ENCODE data around the gene UVRAG. TPM values are rescaled to one million over a fixed set of nuclear protein-coding genes. Genes with fewer than 3 reads are reported as not detected.
"Not testable (repeated sequence)": the region's sequence is repeated elsewhere in the genome, so short reads cannot be mapped to it uniquely, and the experiment has no call there.

Gene UVRAG
- polyA plus RNA-seq, 1 donor, result 9.7 TPM

DNA sequence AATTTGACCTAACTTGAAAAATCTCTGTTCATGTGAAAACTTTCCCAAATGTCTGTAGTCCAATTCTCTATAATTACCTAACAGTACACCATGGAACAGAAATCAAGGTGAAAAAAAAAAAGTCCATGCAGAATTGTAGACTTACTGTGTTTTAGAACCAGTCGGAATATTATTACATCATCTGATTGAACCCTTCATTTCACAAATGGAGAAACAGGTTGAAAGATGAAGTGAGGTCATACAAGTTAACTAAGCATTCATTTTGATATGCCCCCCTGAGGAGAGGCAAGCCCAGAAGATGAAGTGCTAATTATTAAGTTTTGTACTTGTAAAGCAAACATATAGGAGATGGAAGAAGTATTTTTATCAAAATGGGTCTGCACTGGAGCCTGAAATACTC, 211.9 kb downstream of the UVRAG start:
- DNase-seq, result no peak

DNA sequence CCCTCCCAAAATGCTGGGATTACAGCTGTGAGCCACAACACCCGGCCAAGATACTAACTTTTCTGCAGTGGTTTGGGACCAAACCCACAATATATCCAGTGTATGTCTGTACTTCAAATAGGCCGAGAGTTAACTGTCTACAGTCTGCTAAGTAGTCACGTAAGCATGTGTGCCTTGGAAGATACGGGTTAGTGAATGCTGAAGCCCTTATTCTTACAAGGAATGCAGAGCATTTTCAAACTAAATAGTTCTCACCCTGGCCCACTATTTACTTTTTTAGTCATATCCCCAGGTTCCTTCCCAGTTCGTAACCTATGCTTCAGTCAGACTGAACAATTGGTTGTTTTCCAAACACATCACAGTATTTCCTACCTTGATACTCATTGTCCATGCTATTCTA, 215.3 kb downstream of the UVRAG start:
- DNase-seq, result no peak

DNA sequence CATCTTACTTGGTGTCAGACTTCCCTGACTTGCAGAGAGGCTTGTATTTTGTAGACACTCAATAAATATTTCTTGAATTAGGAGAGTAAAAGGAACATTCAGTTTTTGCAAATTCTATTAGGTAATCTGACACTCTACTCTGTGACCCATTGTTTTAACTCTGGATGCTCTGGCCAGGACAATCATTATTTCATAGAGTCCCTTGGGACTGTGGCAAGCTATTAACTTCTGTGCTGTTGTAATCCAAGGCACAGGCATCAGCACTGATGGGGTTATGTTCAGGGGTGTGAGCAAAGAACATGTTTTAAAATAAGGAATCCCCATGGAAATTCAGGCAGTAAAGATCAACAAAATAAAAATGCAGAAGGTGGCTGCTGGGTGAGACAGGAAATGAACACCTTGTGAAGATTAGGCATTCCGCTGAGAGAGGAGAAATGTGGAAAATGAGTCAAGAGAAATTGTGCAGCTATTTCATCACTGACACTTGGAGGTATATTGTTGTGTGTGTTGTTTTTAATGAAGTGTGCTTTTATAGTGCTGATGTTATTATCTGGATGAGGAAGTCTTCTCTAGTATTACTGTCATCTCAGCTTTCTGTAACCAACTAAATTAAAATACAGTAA, 216.1 kb downstream of the UVRAG start:
- no peak for DNase-seq

- DNase-seq, result no peak
Measured at GRCh38 chr11:76033699-76034098, 218.7 kb downstream of the UVRAG start.

DNA sequence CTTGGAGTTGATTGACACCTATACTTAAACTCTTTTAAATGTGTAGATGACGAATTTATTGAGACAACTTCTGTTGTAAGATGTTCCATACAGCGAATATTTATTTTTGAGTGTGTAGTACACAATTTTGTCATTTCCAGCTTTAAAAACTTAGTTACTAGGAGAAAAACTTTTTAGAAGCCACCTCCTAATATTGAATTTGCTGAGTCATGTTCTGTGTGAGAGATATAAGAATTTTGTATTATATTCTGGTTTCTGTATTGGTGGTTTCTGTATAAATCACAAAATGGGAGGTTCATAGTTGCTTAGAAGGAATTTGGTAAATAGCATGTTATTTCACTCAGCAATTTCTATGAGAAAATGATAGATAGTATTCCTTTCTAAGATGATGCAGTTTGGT, 220.0 kb downstream of the UVRAG start:
- no peak for DNase-seq

DNA sequence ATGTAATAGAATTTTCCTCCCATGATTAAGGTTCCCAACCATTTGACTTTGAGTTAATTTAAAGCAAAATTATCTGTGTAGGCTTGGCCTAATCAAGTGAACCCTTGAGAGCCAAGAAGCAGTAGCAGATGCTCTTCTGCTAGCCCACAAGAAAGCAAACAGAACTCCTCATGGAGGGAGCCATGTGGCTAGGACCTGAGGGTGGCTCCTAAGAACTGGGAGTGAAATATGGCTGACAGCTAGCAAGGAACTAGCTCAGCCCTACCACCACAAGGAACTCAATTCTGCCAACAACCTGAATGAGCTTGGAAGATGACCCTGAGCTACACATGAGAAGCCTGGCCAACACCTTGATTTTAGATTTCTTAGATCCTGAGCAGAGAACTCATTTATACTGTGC, 223.6 kb downstream of the UVRAG start:
- no peak for DNase-seq

DNA sequence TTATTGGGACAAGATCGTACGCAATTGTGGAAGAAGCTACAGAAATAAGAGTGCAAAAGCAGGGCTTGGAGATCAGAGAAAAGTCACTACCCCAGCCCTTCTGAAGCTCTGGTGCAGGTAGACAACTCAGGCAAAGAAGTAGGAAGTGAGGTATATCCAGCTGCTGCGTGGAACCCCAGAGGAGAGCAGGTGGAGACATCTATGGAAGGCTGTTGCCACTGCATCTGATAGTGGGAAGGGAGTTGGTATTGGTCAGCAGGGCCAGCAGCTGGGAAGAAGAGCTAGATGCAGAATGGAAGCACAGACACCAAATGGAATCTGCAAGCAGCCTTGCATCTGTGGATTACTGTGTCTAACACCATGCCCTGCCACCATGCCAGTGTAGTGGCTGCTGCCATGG, 226.2 kb downstream of the UVRAG start:
- DNase-seq, result no peak

DNA sequence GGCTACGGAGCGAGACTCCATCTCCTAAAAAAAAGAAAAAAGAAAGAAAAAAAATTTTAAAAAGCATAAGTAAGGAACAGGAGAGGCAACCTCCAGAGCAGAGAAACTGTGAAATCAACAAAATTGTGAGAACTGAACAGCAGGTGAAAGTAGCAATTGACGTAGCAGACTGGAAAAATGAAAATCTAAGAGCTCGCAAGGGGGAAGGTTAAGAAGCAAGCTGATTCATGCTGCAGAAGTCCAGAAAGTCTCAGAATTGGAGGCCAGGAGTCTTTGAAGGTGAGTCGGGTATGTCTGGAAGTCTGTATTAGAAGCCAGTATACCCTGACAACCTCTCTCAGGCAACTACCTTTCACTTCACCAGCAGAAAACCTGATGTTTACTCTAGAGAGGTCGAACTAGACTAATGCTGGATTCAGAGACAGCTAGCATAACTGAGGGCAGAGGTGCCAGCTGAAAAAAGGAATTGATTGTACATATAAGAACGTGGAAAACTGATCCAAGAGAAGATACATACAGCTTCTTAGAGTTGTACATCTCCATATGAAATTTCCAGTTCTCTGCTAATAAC, 229.8 kb downstream of the UVRAG start:
- DNase-seq, result no peak

DNA sequence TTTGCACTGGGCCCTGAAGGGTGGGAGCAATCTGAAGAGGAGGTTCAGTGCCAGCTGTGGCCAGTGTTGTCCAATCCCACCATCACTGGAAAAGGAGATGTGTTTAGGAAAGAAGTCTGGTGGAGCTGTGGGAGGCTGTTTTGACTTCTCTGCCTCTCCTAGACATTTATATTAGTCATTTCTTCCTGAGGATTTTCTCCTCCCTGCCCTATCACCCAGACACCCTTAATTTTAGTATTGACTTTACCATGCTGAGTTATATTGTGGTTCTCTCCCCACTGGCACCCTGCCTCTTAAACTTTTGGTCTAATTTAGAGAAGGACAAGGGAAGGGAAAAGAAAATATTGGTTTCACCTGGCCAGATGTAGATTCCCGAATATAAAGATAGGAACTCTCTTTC, 232.2 kb downstream of the UVRAG start:
- DNase-seq, result no peak

DNA sequence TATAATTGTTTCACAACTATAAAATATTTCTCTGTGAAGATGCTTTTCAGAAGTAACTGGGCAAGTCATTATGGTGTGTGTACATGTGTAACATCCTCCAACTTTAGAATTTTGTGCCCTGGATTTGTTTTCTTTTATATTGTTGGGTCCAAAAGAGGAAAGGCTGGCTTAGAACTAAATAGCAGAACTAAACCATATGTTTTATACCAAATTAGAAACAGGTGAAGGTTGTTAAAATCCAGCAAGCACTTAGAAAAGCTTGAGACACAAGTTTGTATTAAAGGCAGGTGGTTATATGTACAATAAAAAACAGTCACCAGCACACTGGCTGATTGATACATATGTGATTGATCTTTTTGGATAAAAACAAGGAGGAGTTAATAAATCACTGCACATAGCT, 232.8 kb downstream of the UVRAG start:
- peak; percentile 27 for DNase-seq

GRCh38 chr11:76048763-76049162, 233.8 kb downstream of the UVRAG start:
- DNase-seq, result no peak

DNA sequence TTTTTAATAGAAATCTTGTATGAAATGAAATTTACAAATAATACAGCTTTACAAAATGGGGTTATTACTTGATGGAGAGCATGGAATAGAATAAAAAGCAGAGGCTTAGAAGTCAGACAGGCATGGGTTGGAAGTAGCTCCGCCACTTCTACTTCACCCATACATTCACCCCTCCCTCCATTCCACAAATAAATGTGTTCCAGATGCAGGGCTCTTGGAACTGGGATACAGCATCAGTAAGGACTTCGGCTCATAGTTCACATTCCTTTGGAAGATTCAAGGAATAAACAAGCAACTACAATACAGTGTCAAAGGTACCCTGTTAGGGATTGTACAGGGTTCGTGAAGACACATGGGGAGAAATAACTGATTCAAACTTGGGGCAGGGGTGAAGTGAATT, 234.5 kb downstream of the UVRAG start:
- DNase-seq, result no peak

DNA sequence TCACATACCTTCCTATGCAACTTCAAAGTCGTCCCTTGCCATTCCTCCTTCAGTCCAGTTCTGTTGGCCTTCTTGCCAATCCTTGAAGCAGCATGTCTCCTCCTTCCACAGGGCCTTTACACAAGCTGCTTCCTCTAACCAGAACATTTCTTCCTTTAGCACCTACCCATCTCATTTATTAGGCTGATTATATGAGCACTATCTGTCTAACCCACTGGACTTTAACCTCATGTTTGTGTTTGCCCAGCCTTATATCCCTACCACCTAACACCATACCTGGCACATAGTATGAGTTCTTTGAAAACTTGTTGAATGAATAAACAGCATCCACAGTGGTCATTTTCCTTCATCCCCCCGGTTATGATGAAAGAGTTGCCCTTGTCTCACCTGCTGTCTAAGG, 236.9 kb downstream of the UVRAG start:
- DNase-seq, result no peak

- DNase-seq, result no peak
Measured at GRCh38 chr11:76054330-76054729, 239.3 kb downstream of the UVRAG start.

GRCh38 chr11:76056876-76057275, 241.9 kb downstream of the UVRAG start:
- DNase-seq, result no peak

DNA sequence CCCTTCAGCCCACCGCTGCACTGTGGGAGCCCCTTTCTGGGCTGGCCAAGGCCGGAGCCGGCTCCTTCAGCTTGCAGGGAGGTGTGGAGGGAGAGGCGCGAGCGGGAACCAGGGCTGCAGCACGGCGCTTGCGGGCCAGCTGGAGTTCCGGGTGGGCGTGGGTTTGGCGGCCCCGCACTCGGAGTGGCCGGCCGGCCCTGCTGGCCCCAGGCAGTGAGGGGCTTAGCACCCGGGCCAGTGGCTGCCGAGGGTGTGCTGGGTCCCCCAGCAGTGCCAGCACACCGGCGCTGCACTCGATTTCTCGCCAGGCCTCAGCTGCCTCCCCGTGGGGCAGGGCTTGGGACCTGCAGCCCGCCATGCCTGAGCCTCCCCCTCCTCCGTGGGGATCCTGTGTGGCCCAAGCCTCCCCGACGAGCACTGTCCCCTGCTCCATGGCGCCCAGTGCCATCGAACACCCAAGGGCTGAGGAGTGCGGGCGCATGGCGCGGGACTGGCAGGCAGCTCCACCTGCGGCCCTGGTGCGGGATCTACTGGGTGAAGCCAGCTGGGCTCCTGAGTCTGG, 245.5 kb downstream of the UVRAG start:
- not testable (repeated sequence) for DNase-seq

GRCh38 chr11:76062733-76063132, 247.7 kb downstream of the UVRAG start:
- no peak for DNase-seq

GRCh38 chr11:76064192-76064591, 249.2 kb downstream of the UVRAG start:
- DNase-seq, result no peak

GRCh38 chr11:76067099-76067498, 252.1 kb downstream of the UVRAG start:
- no peak for DNase-seq

DNA sequence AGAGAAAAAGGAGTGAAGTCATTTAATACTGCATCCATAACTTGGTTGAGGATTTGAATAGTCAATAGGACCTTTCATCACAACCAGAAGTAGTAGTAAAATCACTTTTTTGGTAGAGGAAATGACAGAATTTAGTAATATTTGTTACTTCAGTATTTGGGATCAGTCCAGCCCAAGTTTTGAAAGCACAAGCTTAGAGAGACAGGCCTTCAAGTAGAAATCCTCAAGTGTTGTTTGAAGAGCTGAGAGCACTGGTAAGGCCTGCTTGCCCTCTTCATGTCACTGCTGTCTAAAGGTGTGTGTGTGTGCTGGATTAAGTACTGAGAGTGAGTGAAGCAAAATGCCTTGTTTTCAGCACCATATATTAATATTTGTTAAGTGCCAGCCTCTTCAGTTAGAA, 254.0 kb downstream of the UVRAG start:
- no peak for DNase-seq

- DNase-seq, result no peak
Measured at GRCh38 chr11:76071090-76071489, 256.1 kb downstream of the UVRAG start.

DNA sequence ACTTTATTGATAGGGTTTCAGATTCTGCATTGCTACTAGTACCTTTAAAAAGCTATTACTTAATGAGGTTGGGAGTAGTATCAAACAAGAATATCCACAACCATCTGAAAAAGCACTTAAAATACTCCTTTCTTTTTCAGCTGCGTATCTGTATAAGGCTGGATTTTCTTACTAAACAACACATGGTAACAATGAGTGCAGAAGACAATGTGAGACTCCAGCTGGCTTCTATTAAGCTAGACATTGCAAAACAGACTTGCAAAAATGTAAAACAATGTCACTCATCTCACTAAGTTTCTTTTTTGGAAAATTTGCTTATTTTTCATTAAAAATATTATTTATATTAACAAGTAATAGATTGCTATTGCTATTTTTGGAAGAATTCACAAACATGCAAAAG, 258.7 kb downstream of the UVRAG start:
- peak; percentile 67 for DNase-seq

DNA sequence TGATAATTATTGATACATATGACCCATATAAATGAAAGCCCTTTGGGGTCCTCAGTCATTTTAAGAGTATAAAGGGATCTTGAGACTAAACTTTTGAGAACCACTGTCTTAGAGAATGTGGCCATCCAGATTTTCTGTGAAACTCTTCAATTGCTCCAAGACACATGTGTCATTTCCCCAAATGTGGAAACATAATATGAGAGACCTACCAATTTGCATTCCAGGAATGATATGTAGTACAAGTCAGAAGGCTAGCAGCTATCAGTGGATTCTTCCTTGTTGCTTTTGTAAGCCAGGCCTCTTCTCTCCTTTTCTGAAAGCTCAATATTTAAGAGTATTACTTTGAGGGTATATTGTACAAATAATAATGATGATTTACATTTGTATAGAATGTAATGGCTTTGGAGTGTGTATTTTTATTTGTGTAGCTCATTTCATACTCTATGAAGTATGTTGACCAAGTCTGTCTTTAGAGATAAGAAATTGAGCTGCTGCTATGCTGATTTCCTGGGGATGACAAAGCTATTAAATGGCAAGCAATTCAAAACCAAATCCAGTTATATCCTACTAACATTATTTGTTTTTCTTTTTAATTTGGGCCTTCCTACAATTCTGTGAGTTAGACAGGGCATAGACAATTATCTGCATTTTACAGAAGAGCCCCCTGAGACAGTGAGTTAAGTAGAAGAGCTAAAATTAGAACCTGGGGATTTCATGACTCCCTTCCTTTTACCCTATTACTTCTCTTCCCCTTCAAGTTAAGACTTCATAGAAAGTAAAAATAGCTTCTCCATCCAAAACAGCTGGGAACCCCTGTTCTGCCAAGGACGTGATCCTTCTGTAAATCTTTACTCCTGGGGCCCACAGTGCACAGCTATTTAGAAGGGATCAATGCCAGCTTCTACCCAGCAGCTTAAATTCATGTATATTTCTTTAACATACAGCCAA, 259.4 kb downstream of the UVRAG start:
- DNase-seq, result no peak

Measured in hindlimb muscle (tissue), 1 donor.